ENCODE results near the gene MAPK8. TPM values are rescaled to one million over a fixed set of nuclear protein-coding genes. Genes with fewer than 3 reads are reported as not detected.
A peak's percentile ranks its signal among the peaks of the same experiment; 100 is the strongest.

The MAPK8 gene
- total RNA-seq, 2 experiments from 2014 or later: 47.8 to 50.6 TPM

- no peak for TF ChIP-seq CTCF (IDR thresholded peaks at IDR 0.05)
- Histone ChIP-seq H3K9me3 (ENCODE audit: control insufficient read depth in 1 of 2, insufficient read depth in 1 of 2, low read length in 2 of 2) (peaks cover 0 to 4% of the 10 kb centered on the region in 2 experiments), H3K4me1 (ENCODE audit: insufficient read depth, low read length) (no peaks in the 10 kb centered on the region), H3K27me3 (ENCODE audit: control insufficient read depth in 1 of 2, insufficient read depth in 2 of 2, low read length in 2 of 2) (no peaks in the 10 kb centered on the region), H3K36me3 (ENCODE audit: insufficient read depth, low read length) (no peaks in the 10 kb centered on the region), H3K27ac (ENCODE audit: low read depth in 1 of 2, low read length in 2 of 2) (no peak overlapping the region), H3K4me3 (ENCODE audit: low read length) (no peak overlapping the region)
- Mint-ChIP-seq H3K9me3 (no peaks in the 10 kb centered on the region), H3K4me1 (ENCODE audit: low read depth) (no peaks in the 10 kb centered on the region), H3K36me3 (ENCODE audit: low read depth) (no peaks in the 10 kb centered on the region), H3K27me3 (no peaks in the 10 kb centered on the region), H3K4me3 (no peak overlapping the region), H3K27ac (no peak overlapping the region)
- ChIA-PET POLR2A (no interaction called here), CTCF (no interaction called here)
- ATAC-seq (ENCODE audit: poor library complexity) (no peak), DNase-seq (peak in 1 of 14 experiments; percentile 20)
- intact Hi-C loops (cut with DNase I, micrococcal nuclease): no loop called here
These were observed 141.1 kb downstream of the MAPK8 start for GRCh38 chr10:48447356-48448215.

GRCh38 chr10:48448796-48449195 is 142.3 kb downstream of the MAPK8 start:
- POLR2A ChIA-PET: no interaction called here
- CTCF ChIA-PET: no interaction called here
- Histone ChIP-seq H3K4me3 (ENCODE audit: low read length) (no peak overlapping the region), H3K27me3 (ENCODE audit: control insufficient read depth in 1 of 2, insufficient read depth in 2 of 2, low read length in 2 of 2) (no peaks in the 10 kb centered on the region), H3K36me3 (ENCODE audit: insufficient read depth, low read length) (no peaks in the 10 kb centered on the region), H3K4me1 (ENCODE audit: insufficient read depth, low read length) (no peaks in the 10 kb centered on the region), H3K27ac (ENCODE audit: low read depth in 1 of 2, low read length in 2 of 2) (no peak overlapping the region), H3K9me3 (ENCODE audit: control insufficient read depth in 1 of 2, insufficient read depth in 1 of 2, low read length in 2 of 2) (peaks cover 0 to 4% of the 10 kb centered on the region in 2 experiments)
- Mint-ChIP-seq H3K36me3 (ENCODE audit: low read depth) (no peaks in the 10 kb centered on the region), H3K27ac (no peak overlapping the region), H3K27me3 (no peaks in the 10 kb centered on the region), H3K4me1 (ENCODE audit: low read depth) (no peaks in the 10 kb centered on the region), H3K9me3 (no peaks in the 10 kb centered on the region), H3K4me3 (no peak overlapping the region)
- DNase-seq: no peak
- ATAC-seq (ENCODE audit: poor library complexity): no peak
- intact Hi-C loops (cut with DNase I, micrococcal nuclease): no loop called here
- TF ChIP-seq CTCF (IDR thresholded peaks at IDR 0.05): no peak

- Histone ChIP-seq H3K4me3 (ENCODE audit: low read length) (no peak overlapping the region), H3K36me3 (ENCODE audit: insufficient read depth, low read length) (no peaks in the 10 kb centered on the region), H3K27me3 (ENCODE audit: control insufficient read depth in 1 of 2, insufficient read depth in 2 of 2, low read length in 2 of 2) (no peaks in the 10 kb centered on the region), H3K4me1 (ENCODE audit: insufficient read depth, low read length) (no peaks in the 10 kb centered on the region), H3K27ac (ENCODE audit: low read depth in 1 of 2, low read length in 2 of 2) (no peak overlapping the region), H3K9me3 (ENCODE audit: control insufficient read depth in 1 of 2, insufficient read depth in 1 of 2, low read length in 2 of 2) (peaks cover 0 to 3% of the 10 kb centered on the region in 2 experiments)
- Mint-ChIP-seq H3K36me3 (ENCODE audit: low read depth) (no peaks in the 10 kb centered on the region), H3K4me3 (no peak overlapping the region), H3K4me1 (ENCODE audit: low read depth) (no peaks in the 10 kb centered on the region), H3K9me3 (no peaks in the 10 kb centered on the region), H3K27me3 (no peaks in the 10 kb centered on the region), H3K27ac (no peak overlapping the region)
- DNase-seq (no peak), ATAC-seq (ENCODE audit: poor library complexity) (no peak)
- POLR2A ChIA-PET: no interaction called here
- intact Hi-C loops (cut with DNase I, micrococcal nuclease): no loop called here
- no peak for TF ChIP-seq CTCF (IDR thresholded peaks at IDR 0.05)
- CTCF ChIA-PET: no interaction called here
These were observed 143.2 kb downstream of the MAPK8 start for GRCh38 chr10:48449501-48450232.

Measured in CD4-positive, alpha-beta T cell (primary cell).